HEK293 (cell line): ENCODE data around the gene RAB1B.
A peak's percentile ranks its signal among the peaks of the same experiment; 100 is the strongest.

ENCODE experiments used
- BCL6B ChIP-seq: fragments of 450-650 bp; formaldehyde crosslinking; IDR thresholded peaks from 2 replicates; pipeline ENCODE4 v1.5.1; 2017; ENCODE audit warnings: missing biosample characterization, missing genetic modification characterization
- CTCF ChIP-seq: fragments of 450-650 bp; formaldehyde crosslinking; IDR thresholded peaks from 2 replicates; pipeline ENCODE4 v1.5.1; 2016; ENCODE audit warnings: missing biosample characterization, missing genetic modification characterization
- GFI1B ChIP-seq: fragments of 450-650 bp; formaldehyde crosslinking; IDR thresholded peaks from 2 replicates; pipeline ENCODE4 v1.5.1; 2016; ENCODE audit warnings: missing biosample characterization, missing genetic modification characterization
- GLIS1 ChIP-seq: fragments of 450-650 bp; formaldehyde crosslinking; IDR thresholded peaks from 2 replicates; pipeline ENCODE4 v1.5.1; 2016; ENCODE audit warnings: missing biosample characterization, missing genetic modification characterization
- KLF10 ChIP-seq: fragments of 450-650 bp; IDR thresholded peaks from 2 replicates; pipeline ENCODE4 v1.5.1; 2018; ENCODE audit warnings: missing biosample characterization, mild to moderate bottlenecking, missing genetic modification characterization
- PATZ1 ChIP-seq: fragments of 450-650 bp; formaldehyde crosslinking; IDR thresholded peaks from 2 replicates; pipeline ENCODE4 v1.5.1; 2016; ENCODE audit warnings: missing biosample characterization, missing genetic modification characterization
- PRDM6 ChIP-seq: fragments of 450-650 bp; formaldehyde crosslinking; IDR thresholded peaks from 2 replicates; pipeline ENCODE4 v1.5.1; 2017; ENCODE audit warnings: missing biosample characterization, missing genetic modification characterization
- REPIN1 ChIP-seq: fragments of 450-650 bp; formaldehyde crosslinking; IDR thresholded peaks from 2 replicates; pipeline ENCODE4 v1.5.1; 2017; ENCODE audit warnings: missing biosample characterization, missing genetic modification characterization, low read depth
- SP7 ChIP-seq: fragments of 450-650 bp; formaldehyde crosslinking; IDR thresholded peaks from 2 replicates; pipeline ENCODE4 v1.5.1; 2016; ENCODE audit warnings: missing biosample characterization, missing genetic modification characterization
- ZFHX2 ChIP-seq: fragments of 450-650 bp; formaldehyde crosslinking; conservative IDR thresholded peaks from 2 replicates; pipeline ENCODE4 v1.5.1; 2016; ENCODE audit warnings: missing biosample characterization, missing genetic modification characterization
- ZIC2 ChIP-seq: fragments of 450-650 bp; formaldehyde crosslinking; IDR thresholded peaks from 2 replicates; pipeline ENCODE4 v1.5.1; 2016; ENCODE audit warnings: missing biosample characterization, missing genetic modification characterization
- ZNF114 ChIP-seq: fragments of 450-650 bp; formaldehyde crosslinking; IDR thresholded peaks from 2 replicates; pipeline ENCODE4 v1.5.0; 2017; ENCODE audit warnings: missing biosample characterization, missing genetic modification characterization
- ZNF221 ChIP-seq: fragments of 450-650 bp; formaldehyde crosslinking; IDR thresholded peaks from 2 replicates; pipeline ENCODE4 v1.5.1; 2017; ENCODE audit warnings: missing biosample characterization, missing genetic modification characterization, borderline replicate concordance
- ZNF335 ChIP-seq: fragments of 450-650 bp; formaldehyde crosslinking; conservative IDR thresholded peaks from 2 replicates; pipeline ENCODE4 v1.5.1; 2016; ENCODE audit warnings: missing biosample characterization, missing genetic modification characterization
- ZNF473 ChIP-seq: fragments of 450-650 bp; formaldehyde crosslinking; IDR thresholded peaks from 2 replicates; pipeline ENCODE4 v1.5.1; 2017; ENCODE audit warnings: missing biosample characterization, missing genetic modification characterization
- ZNF560 ChIP-seq: fragments of 450-650 bp; formaldehyde crosslinking; IDR thresholded peaks from 2 replicates; pipeline ENCODE4 v1.5.1; 2017; ENCODE audit warnings: missing biosample characterization, missing genetic modification characterization, borderline replicate concordance
- ZNF768 ChIP-seq: fragments of 450-650 bp; formaldehyde crosslinking; IDR thresholded peaks from 2 replicates; pipeline ENCODE4 v1.5.1; 2018; ENCODE audit warnings: missing biosample characterization, mild to moderate bottlenecking, missing genetic modification characterization
- ZNF777 ChIP-seq: fragments of 450-650 bp; formaldehyde crosslinking; IDR thresholded peaks from 2 replicates; pipeline ENCODE4 v1.5.1; 2017; ENCODE audit warnings: missing biosample characterization, missing genetic modification characterization, borderline replicate concordance
- ZSCAN30 ChIP-seq: fragments of 450-650 bp; IDR thresholded peaks from 2 replicates; pipeline ENCODE4 v1.5.1; 2018; ENCODE audit warnings: missing biosample characterization, mild to moderate bottlenecking, missing genetic modification characterization, moderate library complexity
- ZXDB ChIP-seq: fragments of 450-650 bp; formaldehyde crosslinking; IDR thresholded peaks from 2 replicates; pipeline ENCODE4 v1.5.1; 2016; ENCODE audit warnings: missing biosample characterization, missing genetic modification characterization
- TF ChIP-seq, protein P1 (sequence below): fragments of 450-650 bp; formaldehyde crosslinking; IDR thresholded peaks from 2 replicates; pipeline ENCODE4 v1.5.1; 2017; ENCODE audit warnings: missing biosample characterization, missing genetic modification characterization
- TF ChIP-seq, protein P2 (sequence below): fragments of 450-650 bp; formaldehyde crosslinking; IDR thresholded peaks from 2 replicates; pipeline ENCODE4 v1.5.0; 2017; ENCODE audit warnings: missing biosample characterization, missing genetic modification characterization, borderline replicate concordance
- TF ChIP-seq, protein P3 (sequence below): fragments of 450-650 bp; formaldehyde crosslinking; IDR thresholded peaks from 2 replicates; pipeline ENCODE4 v1.5.1; 2016; ENCODE audit warnings: missing biosample characterization, missing genetic modification characterization, low read depth

Gene RAB1B

GRCh38 chr11:66288671-66289547, 20.5 kb downstream of the RAB1B start, which contains the start of gene YIF1A (continued):
- TF ChIP-seq ZNF335 (tag by site-specific recombination) (peak; percentile 46; the same call in 1 of the 2 replicates), GLIS1 (tag by site-specific recombination) (0 out of 2 replicates have a peak, but pooled peaks have one; percentile 26), ZSCAN30 (peak; percentile 85), ZXDB (peak; percentile 68; the same call in 1 of the 2 replicates), ZIC2 (peak; percentile 32; the same call in 1 of the 2 replicates), KLF10 (tag by site-specific recombination) (peak; percentile 15; the same call in 1 of the 2 replicates), ZNF221 (tag by site-specific recombination) (no peak), SP7 (no peak), PATZ1 (tag by site-specific recombination) (peak; percentile 50), ZNF114 (tag by site-specific recombination) (no peak), REPIN1 (tag by site-specific recombination) (no peak), ZNF777 (tag by site-specific recombination) (no peak), ZNF560 (tag by site-specific recombination) (no peak), BCL6B (tag by site-specific recombination) (no peak), CTCF (tag by site-specific recombination) (peak; percentile 30; the same call in 1 of the 2 replicates), ZNF473 (tag by site-specific recombination) (no peak), GFI1B (tag by site-specific recombination) (no peak), ZFHX2 (tag by site-specific recombination) (no peak; the same call in 1 of the 2 replicates), ZNF768 (no peak), PRDM6 (tag by site-specific recombination) (no peak)
- TF ChIP-seq, protein P1, sequence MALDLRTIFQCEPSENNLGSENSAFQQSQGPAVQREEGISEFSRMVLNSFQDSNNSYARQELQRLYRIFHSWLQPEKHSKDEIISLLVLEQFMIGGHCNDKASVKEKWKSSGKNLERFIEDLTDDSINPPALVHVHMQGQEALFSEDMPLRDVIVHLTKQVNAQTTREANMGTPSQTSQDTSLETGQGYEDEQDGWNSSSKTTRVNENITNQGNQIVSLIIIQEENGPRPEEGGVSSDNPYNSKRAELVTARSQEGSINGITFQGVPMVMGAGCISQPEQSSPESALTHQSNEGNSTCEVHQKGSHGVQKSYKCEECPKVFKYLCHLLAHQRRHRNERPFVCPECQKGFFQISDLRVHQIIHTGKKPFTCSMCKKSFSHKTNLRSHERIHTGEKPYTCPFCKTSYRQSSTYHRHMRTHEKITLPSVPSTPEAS: no peak
- TF ChIP-seq, protein P2, sequence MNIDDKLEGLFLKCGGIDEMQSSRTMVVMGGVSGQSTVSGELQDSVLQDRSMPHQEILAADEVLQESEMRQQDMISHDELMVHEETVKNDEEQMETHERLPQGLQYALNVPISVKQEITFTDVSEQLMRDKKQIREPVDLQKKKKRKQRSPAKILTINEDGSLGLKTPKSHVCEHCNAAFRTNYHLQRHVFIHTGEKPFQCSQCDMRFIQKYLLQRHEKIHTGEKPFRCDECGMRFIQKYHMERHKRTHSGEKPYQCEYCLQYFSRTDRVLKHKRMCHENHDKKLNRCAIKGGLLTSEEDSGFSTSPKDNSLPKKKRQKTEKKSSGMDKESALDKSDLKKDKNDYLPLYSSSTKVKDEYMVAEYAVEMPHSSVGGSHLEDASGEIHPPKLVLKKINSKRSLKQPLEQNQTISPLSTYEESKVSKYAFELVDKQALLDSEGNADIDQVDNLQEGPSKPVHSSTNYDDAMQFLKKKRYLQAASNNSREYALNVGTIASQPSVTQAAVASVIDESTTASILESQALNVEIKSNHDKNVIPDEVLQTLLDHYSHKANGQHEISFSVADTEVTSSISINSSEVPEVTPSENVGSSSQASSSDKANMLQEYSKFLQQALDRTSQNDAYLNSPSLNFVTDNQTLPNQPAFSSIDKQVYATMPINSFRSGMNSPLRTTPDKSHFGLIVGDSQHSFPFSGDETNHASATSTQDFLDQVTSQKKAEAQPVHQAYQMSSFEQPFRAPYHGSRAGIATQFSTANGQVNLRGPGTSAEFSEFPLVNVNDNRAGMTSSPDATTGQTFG (tag by site-specific recombination): no peak
- TF ChIP-seq, protein P3, sequence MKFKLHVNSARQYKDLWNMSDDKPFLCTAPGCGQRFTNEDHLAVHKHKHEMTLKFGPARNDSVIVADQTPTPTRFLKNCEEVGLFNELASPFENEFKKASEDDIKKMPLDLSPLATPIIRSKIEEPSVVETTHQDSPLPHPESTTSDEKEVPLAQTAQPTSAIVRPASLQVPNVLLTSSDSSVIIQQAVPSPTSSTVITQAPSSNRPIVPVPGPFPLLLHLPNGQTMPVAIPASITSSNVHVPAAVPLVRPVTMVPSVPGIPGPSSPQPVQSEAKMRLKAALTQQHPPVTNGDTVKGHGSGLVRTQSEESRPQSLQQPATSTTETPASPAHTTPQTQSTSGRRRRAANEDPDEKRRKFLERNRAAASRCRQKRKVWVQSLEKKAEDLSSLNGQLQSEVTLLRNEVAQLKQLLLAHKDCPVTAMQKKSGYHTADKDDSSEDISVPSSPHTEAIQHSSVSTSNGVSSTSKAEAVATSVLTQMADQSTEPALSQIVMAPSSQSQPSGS (tag by site-specific recombination): peak; percentile 78
- TF ChIP-seq, all 188 proteins: peak for 21
